ENCODE measurements around the gene NNT.

GRCh38 chr5:43609752-43610151, 6.8 kb downstream of the NNT start:
- TF ChIP-seq ATF2 (IDR thresholded peaks at IDR 0.05; ENCODE audit: low read length) = no peak
- no peak for TF ChIP-seq KAT2A (conservative IDR thresholded peaks at IDR 0.05; ENCODE audit: control insufficient read depth, low read depth, low read length)

All from GM12878 (cell line).